ENCODE results near the gene ADAM10.

- TF ChIP-seq, protein P1, sequence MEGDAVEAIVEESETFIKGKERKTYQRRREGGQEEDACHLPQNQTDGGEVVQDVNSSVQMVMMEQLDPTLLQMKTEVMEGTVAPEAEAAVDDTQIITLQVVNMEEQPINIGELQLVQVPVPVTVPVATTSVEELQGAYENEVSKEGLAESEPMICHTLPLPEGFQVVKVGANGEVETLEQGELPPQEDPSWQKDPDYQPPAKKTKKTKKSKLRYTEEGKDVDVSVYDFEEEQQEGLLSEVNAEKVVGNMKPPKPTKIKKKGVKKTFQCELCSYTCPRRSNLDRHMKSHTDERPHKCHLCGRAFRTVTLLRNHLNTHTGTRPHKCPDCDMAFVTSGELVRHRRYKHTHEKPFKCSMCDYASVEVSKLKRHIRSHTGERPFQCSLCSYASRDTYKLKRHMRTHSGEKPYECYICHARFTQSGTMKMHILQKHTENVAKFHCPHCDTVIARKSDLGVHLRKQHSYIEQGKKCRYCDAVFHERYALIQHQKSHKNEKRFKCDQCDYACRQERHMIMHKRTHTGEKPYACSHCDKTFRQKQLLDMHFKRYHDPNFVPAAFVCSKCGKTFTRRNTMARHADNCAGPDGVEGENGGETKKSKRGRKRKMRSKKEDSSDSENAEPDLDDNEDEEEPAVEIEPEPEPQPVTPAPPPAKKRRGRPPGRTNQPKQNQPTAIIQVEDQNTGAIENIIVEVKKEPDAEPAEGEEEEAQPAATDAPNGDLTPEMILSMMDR (optimal IDR thresholded peaks at IDR 0.05 in 1 of 3, IDR thresholded peaks at IDR 0.05 in 1 of 3, conservative IDR thresholded peaks at IDR 0.05 in 1 of 3; ENCODE audit: extremely low read depth in 1 of 3, insufficient read depth in 2 of 3, low read length in 3 of 3), result no peak
- no peak for TF ChIP-seq EZH2 (IDR thresholded peaks at IDR 0.05; ENCODE audit: low read length)
These were observed 5.8 kb upstream of the ADAM10 start for GRCh38 chr15:58755350-58755749.
